EH (cell line): Measurements from ENCODE around the gene PRKG1.
"Not testable (repeated sequence)": the region's sequence is repeated elsewhere in the genome, so short reads cannot be mapped to it uniquely, and the experiment has no call there.

Source experiments
- DNase-seq: peaks from one replicate; pipeline ENCODE4 v3.0.0-alpha.2; 2015; ENCODE audit warnings: low read depth

PRKG1 gene

GRCh38 chr10:51270936-51271530 lies 196.7 kb downstream of the PRKG1 start:
- peak; percentile 15 for DNase-seq

GRCh38 chr10:51272099-51272498 lies 197.8 kb downstream of the PRKG1 start:
- not testable (repeated sequence) for DNase-seq

- peak; percentile 30 for DNase-seq
Measured at GRCh38 chr10:51272555-51272954, 198.3 kb downstream of the PRKG1 start.

GRCh38 chr10:51273574-51273973 lies 199.3 kb downstream of the PRKG1 start:
- DNase-seq: no peak

- DNase-seq: not testable (repeated sequence)
Measured at GRCh38 chr10:51276097-51276496, 201.8 kb downstream of the PRKG1 start.

- DNase-seq: not testable (repeated sequence)
Measured at GRCh38 chr10:51281387-51281786, 207.1 kb downstream of the PRKG1 start.

GRCh38 chr10:51285601-51286000 lies 211.3 kb downstream of the PRKG1 start:
- DNase-seq: no peak

GRCh38 chr10:51288511-51288910 lies 214.2 kb downstream of the PRKG1 start:
- DNase-seq: no peak

- no peak for DNase-seq
Measured at GRCh38 chr10:51289519-51289918, 215.2 kb downstream of the PRKG1 start.

GRCh38 chr10:51291961-51292360 lies 217.7 kb downstream of the PRKG1 start:
- DNase-seq: no peak

GRCh38 chr10:51297438-51297837 lies 223.2 kb downstream of the PRKG1 start:
- peak; percentile 53 for DNase-seq

- peak; percentile 50 for DNase-seq
Measured at GRCh38 chr10:51300617-51301304, 226.5 kb downstream of the PRKG1 start.

GRCh38 chr10:51301644-51302043 lies 227.4 kb downstream of the PRKG1 start:
- DNase-seq: peak; percentile 65

GRCh38 chr10:51302316-51302715 lies 228.0 kb downstream of the PRKG1 start:
- DNase-seq: peak; percentile 58

- DNase-seq: no peak
Measured at GRCh38 chr10:51308116-51308515, 233.8 kb downstream of the PRKG1 start.

GRCh38 chr10:51311228-51311627 lies 236.9 kb downstream of the PRKG1 start:
- DNase-seq: peak; percentile 46

GRCh38 chr10:51312817-51313216 lies 238.5 kb downstream of the PRKG1 start:
- DNase-seq: no peak

GRCh38 chr10:51313251-51313650 lies 239.0 kb downstream of the PRKG1 start:
- no peak for DNase-seq

- no peak for DNase-seq
Measured at GRCh38 chr10:51313773-51314478, 239.6 kb downstream of the PRKG1 start.

- DNase-seq: peak; percentile 23
Measured at GRCh38 chr10:51314481-51314880, 240.2 kb downstream of the PRKG1 start.

- no peak for DNase-seq
Measured at GRCh38 chr10:51318399-51319172, 244.3 kb downstream of the PRKG1 start.

- DNase-seq: no peak
Measured at GRCh38 chr10:51319173-51319435, 244.8 kb downstream of the PRKG1 start.

GRCh38 chr10:51321300-51321699 lies 247.0 kb downstream of the PRKG1 start:
- DNase-seq: no peak
